ENCODE data around the gene CALY.

- TF ChIP-seq POLR2A (IDR thresholded peaks at IDR 0.05) = no peak
- no peak for TF ChIP-seq CTCF (IDR thresholded peaks at IDR 0.05)
Measured at GRCh38 chr10:133338080-133339071, 1.7 kb upstream of the CALY start.
